GM11168 (cell line): Measurements from ENCODE around the gene ASB2.

Experiments
- in situ Hi-C: fragments of 300-500 bp; cut with MboI; formaldehyde crosslinking; loops from one replicate; pipeline ENCODE4 v1.12.0; 2022; ENCODE audit warnings: low sequenced_read_pairs; ENCODE audit not compliant: unreplicated experiment

Gene ASB2

DNA sequence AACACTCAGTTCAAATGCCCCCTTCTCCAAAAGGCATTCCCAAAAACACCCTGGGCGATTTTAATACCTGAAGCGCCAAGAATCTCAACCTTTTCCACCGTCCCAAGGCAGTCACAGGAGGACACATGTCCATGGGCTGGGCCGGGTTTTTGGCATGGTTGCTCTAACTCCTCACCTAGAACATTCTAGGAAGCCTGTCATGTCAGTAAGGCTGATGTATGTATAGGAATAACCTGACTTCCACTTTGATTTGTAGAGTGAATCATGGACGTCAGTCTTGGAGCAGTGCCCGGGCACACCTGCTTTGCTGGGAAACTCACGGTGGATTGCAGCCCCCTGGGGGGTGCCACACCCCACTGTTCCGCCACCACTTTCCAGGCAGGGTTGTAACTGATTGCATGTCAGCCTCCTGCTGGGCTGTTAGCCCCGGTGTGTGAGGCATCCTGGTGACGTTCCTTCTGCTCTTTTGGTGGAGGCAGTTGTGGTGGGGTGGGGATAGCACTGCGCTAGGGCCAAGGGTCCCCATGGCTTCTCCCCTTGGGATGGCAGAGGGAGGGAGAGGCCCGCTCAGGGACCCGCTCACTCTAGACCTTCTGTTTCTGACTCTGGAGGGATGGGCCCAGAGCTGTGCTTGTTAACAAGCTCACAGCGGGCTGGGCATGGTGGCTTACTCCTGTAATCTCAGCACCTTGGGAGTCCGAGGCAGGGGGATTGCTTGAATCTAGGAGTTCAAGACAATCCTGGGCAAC is 84.4 kb downstream of the ASB2 start:
- in situ Hi-C loops = no loop called here

DNA sequence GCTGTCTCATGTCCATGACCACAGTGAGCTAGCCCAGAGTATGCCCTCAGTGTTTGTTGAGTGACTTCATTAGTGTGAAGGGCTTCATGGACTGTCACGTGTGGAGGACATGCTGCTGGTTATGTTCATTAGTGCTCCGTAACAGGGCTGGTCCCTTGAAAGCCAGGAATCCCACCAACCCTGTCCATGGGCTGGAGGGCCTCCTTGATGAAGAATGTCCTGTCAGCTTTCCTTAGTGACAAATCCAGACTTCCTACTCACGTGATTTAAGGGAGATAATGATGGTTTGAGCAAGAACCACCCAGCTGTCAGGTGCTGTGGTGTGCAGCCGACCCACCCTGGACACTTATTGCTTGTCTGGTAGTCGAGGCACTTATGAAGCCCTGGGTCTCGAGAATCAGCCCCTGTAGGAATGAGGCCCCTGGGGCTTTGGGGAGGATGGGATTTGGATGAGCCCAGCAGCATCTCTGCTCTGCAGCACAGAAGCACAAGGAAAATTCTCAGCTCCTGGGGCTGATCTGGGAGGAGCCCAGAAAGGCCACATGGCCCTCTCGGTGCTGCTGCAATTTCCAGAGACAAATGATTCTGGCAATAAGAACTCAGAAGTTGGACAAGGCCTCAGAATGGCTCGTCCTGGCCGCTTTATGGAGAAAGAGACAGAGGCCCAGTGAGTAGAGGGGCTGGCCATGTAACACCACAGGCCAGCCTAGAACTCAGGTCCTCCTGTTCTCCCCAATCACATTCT is 86.5 kb downstream of the ASB2 start:
- in situ Hi-C loops = loop anchor here (10.0 kb wide), 1 partner anchor 235 kb away; no protein-coding TSS in a partner anchor

DNA sequence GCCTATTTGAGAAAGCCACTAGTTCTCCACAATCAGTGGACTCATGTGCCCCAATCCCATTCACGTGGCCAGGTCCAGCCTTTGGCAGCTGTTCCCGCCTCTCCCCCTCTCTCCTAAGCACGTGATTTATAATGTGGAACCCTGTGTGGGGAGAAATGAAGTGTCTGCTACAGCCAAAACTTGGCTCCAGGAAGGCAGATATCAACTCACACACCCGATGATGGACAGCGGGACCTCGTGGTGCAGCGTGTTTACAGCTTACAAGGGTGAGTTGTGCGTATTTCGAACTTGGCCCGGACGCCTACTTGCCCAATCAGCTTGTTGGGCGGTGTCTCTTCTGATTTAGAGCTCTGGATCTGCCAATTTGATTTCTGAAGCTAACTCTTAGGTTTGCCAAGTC is 87.4 kb downstream of the ASB2 start:
- in situ Hi-C loops = loop anchor here (10.0 kb wide), 1 partner anchor 234 kb away; no protein-coding TSS in a partner anchor

DNA sequence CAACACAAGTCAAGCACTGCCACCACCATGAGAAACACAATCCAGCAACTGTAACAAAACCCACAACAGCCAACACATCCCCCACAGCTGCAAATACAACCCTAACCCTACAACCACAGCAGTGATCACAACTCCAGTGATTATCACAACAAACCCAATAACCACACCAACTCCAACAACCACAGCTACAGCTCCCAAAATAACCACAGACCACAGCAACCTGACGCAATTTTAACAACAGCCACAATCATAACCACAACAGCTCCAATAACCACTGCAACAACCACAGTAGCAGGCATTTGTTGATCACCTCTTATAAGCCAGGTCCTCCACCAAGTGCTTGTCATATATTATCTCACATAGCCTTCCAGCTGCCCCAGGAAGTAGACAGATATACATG is 91.4 kb downstream of the ASB2 start:
- in situ Hi-C loops = loop anchor here (10.0 kb wide), 1 partner anchor 230 kb away; no protein-coding TSS in a partner anchor
